Retina (tissue), 1 donor: Measurements from ENCODE around the gene VAV3.

ENCODE experiments used
- DNase-seq: peaks from one replicate; pipeline ENCODE4 v3.0.0-alpha.2; 2016

Gene VAV3

DNA sequence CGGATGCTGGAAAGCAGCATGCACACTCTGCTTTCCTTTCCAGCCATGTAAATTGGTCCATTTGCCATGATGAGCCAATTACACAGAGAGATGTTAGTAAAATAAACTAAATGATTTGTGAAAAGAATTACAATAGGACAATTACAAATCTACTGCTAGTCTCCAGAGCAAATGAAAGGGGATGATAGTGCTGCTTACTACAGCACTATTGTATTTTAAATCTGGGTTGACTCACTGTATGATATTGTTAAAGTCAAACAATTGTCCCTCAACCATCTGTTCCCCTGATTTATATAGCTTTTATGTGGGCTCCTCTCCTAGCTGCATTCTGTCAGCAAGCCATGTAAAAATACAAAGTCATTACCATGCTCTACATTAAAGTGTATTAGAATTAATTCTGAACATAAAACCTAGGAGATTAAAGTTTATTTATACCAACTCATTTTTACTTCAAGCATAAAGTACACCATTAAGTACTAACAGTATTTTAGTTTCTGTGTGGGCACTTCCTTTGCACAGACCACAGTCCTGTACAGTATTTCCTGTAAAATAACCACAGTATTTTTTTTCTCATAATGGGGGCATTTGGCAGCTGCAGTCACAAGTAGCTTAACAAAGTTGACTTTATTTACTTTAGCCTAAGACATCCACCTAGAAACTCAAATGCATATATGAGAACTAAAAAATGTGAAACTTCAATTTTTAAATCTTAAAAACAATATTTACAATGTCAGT is 135.8 kb downstream of the VAV3 start:
- DNase-seq: no peak

DNA sequence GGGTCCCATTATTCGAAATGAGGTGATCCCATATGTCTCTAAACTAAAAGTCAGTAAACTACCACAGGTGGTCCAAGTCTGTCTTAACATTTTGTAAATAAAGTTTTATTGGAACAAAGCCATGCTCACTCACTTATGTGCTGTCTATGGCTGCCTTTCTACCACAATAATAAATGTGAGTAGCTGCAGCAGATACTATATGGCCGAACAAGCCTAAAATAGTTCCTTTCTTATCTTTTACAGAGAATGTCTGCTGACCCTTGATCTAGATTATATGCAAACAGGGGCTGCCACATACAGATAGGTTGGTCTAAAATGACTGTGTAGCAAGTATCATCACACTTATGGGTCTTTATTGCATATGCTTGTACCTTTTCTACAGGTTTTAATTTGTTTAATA is 140.0 kb downstream of the VAV3 start:
- DNase-seq: no peak

DNA sequence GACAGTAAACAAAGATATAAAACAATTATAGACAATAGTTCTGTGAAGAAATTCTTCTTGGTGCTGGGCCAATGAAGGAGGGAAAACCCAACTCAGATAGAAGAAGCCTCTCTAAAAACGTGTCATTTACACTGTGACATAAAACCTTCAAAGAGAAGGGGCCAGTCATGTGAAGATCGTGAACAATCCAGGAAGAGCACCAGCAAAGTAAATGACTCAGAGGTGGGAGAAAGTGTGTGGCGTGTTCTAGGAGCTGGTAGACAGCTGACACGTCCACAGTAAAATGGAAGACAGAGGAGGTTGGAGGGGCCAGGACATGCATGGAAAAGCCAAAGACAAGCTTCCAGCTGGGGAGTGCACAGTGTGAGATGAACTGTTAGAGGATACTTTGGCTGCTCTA is 143.6 kb downstream of the VAV3 start:
- no peak for DNase-seq

DNA sequence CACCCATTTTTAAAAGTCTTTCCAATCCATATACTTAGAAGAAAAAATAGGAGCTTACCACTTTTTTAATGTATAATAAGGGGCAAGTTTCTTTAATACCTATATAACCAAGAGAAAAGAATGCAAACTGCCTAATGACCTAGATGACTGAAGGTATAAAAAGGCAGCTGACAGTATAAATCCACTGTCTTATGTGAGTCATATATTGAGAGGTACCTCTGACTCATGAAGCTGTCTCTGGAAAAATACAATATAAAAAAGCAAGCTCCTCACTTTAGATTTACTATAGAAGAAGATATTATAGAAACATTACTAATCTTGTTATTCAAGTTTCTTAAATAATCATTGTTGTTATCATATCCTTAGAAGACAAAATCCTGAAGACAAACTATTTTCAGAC is 144.2 kb downstream of the VAV3 start:
- DNase-seq: no peak

DNA sequence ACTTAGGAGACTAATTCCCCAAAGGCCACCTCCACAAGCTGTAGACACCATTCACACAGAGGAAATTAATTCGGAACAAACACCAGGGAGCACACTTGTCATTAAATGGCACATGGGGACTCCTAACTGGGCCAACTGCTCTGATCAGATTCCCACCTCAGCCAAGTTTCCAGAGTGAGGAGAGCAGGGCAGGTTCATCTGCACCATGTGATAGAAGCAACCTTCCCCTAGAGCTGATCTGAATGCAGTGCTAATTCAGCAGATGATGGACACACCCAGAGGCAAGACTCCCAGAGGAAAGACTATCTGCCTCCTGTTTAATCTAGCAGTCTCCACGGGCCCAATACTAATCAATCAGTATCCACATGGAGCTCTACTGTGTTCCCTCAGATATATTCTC is 147.0 kb downstream of the VAV3 start:
- DNase-seq: no peak

DNA sequence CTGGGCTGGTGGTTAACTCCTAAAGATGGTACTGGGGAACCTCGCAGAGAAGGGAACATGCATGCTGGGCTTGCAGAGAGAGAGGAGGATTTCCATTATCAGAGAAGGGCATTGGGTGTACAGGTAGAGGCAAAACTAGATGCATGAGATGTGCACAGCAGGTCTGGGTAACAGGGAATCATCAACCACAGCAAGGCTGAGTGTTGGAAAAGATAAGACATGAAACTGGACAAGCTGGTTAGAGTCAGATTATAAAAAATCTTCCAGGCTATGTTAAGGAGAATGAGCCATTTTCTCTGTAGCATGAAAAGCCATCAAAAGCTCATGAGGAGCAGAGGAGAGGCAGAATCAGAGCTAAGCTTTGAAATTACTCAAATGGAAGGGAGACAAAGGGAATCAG is 147.8 kb downstream of the VAV3 start:
- no peak for DNase-seq

DNA sequence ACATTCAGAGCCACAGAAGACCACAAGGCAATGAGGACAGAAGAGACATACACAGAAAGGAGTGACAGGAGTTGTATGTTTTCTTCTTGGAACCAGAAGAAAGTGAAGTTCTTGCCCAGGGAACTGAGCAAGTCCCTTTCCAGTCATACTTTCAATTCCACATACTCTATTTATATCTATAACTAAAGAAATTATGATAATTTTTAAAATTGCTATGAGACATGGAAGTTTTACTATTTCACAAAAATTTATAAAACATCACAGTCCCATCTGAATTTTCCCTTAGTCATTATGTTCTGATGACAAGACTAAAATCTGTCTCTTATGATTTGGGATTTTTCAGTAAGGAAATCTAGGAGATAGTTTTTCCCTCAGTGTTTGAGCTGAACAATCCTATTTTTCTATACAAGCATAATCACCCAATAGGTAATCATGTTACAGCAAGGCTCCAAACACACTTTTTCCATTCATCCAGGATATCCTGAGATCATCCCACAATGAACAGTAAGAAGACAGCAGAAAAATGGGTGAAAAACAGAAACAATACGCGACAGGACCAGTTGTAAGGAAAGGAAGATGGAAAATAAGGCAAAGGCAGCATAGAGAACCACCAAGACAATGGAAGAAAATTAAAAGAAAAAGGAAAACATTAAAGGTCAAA is 154.6 kb downstream of the VAV3 start:
- DNase-seq: no peak

DNA sequence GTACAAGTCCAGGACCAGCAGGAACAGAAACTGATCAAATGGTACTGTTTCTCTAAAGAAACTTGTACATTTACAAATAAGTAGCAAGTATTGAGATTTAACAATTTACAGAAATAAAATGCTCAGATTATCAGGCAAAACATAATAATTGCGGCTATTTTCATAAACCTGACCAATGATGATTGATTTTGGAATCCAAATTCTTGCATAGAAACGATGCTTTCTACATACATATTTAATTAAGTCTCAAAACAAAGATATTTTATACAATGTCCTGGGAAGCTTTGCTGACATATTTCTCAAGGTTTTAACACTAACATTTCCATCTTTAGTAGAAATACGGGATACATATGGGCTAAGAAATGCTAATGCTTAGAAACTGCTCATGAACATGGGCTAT is 157.1 kb downstream of the VAV3 start:
- no peak for DNase-seq

DNA sequence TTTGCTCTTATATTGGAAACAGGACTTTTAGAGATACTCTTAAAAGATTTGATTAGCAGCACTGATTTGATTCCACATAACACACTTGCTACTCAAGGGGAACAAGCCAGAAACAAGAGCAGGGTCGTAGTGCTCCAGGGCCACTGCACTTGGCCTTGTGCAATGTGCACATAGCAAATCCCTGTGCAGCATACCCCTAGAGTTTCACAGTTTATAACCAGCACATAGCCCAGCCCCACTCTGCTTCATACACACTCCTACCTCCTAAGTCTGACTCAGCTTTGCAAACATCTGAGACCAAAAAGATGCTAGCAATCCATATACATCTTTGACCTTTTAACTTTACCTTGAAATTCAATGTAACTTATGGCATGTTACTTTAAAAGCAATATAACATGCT is 157.6 kb downstream of the VAV3 start:
- no peak for DNase-seq

DNA sequence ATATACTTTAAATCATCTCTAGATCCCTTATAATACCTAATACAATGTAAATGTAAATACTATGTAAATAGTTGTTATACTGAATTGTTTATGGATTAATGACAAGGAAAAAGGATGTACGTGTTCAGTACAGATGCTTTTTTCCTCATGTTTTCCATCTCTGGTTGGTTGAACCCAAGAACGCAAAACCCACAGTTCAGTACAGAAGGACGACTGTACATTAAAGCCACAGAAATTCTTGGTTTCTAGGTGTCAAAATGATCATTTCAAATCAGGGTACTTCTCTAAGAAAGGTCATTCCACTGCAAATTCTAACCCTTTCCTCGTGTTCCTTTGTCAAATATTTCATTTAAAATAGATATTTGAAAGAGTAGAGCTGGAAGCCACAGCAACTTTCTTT is 158.1 kb downstream of the VAV3 start:
- no peak for DNase-seq

DNA sequence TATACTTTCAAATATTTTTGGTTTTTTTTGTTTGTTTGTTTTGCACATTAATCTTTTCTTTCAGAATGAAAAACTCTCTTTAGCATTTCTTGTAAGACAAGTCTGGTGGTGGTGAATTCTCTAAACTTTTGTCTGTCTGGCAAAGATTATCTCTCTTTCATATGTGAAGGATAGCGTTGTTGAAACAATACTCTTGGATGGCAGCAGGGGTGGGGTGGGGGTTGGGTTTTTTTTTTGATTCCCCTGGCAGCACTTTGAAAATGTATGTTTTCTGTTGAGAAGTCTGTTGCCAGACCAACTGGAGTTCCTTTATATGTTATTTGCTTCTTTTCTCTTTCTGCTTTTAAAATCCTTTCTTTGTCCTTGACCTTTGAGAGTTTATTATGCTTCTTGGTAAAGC is 160.2 kb downstream of the VAV3 start:
- DNase-seq: no peak

DNA sequence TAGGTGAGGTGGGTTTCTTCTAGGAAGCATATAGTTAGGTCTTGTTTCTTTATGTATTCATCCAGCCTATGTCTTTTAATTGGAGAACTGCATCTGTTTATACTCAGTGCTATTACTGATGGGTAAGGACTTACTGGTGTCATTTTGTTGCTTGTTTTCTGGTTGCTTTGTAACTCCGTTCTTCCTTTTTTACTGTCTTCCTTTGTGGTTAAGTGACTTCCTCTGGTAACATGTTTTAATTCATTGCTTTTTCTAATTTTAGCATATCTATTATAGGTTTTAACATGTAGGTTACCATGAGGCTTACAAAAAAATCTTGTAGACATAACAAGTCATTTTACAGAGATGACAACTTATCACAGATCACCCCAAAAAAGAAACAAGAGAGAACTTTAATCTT is 160.8 kb downstream of the VAV3 start:
- no peak for DNase-seq

DNA sequence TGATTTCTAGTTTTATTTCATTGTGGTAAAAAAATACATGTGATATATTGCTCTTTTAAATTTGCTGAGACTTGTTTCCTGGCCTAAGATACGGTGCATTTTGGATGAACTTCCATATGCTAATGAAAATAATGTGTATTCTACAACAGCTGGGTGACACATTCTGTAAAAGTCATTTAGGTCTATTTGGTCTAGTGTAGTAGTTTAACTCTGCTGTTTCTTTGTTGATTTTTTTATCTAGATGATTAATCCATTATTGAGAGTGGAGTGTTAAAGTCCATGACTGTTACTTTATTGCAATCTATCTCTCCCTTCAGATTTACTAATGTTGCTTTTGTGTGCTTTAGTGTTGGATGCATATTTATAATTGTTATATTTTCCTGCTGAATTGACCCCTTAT is 161.4 kb downstream of the VAV3 start:
- DNase-seq: no peak

DNA sequence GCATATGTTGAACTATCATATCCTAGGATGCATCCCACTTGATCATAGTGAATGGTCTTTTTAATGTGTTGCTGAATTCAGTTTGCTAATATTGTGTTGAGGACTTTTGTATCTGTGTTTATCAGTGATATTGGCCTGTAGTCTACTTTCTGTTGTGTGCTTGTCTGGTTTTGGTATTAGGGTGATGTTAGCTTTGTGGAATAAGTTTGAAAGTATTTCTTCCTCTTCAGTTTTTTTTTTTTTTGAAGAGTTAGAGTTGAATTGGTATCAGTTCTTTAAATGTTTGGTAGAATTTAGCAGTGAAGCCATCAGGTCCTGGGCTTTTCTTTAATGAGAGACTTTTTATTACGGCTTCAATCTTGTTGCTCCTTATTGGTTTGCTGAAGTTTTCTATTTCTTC is 162.3 kb downstream of the VAV3 start:
- DNase-seq: no peak

DNA sequence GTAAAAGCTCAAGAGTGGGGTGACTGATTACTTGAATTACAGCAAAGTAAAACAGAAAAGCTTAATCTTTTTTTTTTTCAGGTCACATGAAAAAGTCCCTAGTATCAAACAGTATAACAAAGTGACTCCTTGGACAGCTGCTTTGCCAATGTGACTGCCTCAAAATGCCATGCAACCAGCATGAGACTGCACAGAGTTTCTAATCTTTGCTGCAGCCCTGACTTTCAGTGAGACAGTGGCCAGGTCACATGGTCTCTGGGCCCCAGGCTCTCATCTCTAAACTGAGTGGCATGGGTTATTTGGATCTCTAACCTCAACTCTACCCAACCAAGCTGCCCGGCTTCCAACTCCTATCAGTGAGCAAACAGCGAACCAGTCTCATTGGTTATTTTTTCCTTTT is 169.0 kb downstream of the VAV3 start:
- no peak for DNase-seq

DNA sequence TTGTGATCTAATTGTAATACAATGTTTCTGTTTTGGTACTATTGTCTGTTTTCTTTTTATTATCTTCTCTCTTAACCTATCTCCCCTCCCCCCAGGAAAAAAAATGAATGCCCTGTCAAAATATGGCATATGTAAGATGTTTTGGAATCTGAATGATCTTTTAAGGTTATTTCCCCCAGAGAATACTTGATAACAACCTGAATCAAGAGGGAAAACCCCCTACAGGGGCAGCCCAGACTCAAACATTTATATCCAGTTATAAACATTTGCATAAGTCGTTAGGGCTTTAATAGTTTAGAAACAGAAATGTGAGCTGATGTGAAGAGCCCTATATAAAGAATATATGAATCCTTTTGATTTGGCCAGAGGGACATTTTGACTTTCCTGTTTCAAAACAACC is 169.5 kb downstream of the VAV3 start:
- no peak for DNase-seq

DNA sequence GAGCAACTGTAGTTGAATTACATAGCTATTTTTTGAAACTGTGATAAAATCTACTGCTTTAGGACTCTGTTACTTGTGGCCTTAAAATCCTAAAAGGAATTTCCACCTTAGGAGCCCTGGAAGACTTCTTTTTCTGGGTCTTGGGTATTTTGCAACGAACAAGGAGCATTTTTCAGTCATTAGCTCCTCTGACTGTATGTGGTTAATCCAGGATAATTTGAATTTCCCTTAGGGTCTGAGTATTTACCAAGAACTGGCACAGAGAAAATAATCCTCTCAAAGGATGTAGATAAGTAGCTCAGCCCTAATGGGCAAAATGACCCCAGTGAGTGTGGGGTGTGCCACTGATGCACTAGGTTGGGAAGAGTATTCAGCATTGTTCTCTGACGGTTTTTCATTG is 170.4 kb downstream of the VAV3 start:
- no peak for DNase-seq

DNA sequence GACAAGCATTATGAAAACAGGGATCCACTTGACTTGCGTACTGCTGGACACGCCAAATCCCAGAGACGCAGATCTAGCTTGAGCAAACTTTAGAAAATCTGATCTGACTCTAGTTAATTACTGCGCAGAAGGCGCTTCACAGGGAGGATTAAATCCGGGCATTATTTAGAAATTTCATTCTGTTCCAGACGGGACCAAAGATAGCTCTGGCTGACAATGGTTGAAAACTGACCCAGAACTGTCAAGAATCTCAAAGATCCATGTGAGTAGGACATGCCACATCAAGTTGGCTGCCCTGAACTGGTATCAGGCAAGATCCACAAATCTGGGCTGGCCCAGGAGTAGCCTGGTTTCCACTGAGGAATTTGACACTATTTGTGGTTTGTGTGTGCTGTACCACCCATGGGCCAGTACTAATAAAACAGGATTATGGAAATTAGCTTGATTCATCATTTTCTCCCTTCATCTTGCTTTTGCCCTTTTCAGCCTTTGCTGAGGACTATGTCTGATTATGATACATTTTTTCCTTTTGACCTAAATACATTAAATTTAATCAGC is 171.0 kb downstream of the VAV3 start:
- DNase-seq: no peak

DNA sequence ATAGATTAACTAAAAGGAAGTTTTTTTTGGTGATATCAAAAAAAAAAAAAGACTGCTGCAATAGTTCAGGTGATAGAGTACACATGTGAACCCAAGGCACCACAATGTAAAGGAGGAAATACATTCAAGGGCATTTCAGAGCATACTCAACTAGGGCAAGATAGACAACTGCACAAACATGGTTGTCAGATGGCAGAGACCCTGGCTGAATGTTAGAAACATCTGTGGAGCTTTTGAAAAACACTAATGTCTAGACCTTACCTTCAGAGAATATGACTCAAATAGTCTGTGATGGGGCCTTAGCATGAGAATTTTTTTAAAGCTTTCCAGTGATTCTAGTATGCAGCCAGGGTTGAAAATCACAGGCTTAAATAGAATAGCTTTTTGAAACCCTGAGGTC is 173.6 kb downstream of the VAV3 start:
- DNase-seq: no peak

DNA sequence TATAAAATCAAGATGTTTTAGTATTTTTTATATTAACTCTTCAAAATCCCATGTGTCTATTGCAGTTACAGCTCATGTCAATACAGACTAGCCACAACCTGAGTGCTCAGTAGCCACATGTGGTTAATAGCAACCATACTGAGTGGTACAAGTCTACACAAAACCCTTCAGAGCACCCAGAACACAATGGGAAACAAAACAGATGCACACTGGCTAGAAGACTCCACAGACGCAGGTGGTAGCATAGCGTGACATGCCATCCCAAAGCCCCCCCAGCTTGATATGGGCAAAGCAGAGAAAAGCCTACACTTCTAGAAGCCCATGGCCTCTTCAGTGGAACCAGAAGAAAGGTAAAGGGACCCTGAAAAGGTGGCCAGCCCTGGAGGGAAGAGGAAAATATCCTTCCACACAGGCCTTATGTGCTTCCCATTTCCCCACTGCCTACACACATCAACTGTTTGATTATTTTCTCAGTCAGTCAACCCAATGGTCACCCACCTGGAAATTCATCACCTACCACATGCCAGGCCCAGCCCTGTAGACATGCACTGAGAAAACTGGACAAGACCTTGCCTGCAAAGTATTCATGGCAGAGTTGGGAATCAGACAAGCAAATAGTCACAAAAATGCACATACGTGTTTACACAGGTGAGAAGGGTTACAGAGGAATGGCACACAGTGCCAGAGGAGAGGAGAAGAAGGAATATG is 175.0 kb downstream of the VAV3 start:
- no peak for DNase-seq

DNA sequence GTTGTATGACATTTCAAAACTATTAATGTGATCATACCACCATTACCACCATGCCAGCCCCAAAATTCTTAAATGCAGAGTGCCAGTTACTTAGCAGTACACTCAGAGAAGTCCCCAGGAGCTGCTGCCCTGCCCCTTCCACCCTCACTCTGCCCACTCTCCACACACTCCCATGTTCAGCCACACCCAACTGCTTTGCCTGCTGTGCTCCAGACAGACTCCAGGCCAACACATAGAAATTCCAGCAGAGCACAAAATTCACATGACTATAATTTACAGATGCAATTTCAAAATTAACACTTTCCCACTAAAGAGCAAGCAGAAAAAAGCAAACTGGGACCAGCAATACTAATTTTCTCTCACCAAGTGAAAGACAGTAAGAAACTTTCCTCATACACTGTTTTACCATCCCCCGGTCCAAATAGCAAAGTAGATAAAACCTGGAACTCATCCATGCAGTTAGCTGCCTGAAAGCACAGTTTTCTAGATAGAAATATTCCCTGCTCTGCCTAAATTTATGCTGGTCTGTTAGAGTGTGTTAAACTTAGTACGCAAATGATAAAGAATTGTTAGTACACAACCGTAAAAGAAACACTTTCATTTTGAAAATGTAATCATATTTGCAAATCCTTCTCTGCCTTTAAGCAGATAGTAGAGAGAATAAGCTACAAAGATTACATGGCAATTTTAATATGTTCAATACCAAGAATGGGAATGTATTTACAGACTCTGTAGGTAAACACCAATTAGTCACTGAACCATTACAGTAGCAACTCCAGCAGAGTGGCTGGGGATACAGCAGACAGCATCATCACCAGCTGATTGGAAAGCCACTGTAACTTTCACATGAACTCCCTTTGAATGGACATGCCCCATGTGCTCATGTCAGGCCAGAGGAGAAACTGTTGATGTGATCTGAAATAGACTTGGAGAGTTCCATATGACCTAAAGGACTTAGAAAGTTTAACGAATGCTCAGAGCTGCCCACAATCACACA is 176.5 kb downstream of the VAV3 start:
- DNase-seq: no peak

DNA sequence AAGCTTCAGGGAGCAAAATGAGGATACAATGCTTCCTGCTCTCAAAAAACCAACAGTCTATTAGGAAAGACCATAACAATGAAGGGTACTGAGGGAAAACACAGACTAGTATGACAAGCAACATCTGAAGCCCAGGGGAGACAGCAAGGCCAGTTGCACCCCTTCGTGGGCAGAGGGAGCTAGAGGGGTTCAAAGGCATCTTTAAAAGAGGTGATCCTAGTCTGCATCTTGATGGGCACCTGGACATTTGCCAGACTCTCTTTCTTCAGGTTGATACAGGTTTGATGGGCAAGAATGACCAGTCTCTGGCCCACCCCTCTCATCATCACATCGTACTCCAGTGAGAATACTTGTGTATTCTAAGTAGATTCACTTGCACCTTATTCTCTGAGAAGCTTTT is 177.7 kb downstream of the VAV3 start:
- no peak for DNase-seq
